ENCODE results near the gene TIMM17A.
"Not testable (repeated sequence)": the region's sequence is repeated elsewhere in the genome, so short reads cannot be mapped to it uniquely, and the experiment has no call there.

The TIMM17A gene

GRCh38 chr1:202018468-202019234 is 63.3 kb downstream of the TIMM17A start:
- H3K9ac ChIP-seq (ENCODE audit: low read depth, low read length) = no peak overlapping the region
- no peaks in the 10 kb centered on the region for H4K20me1 ChIP-seq (ENCODE audit: insufficient read depth, low read length)
- no peaks in the 10 kb centered on the region for H3K9me3 ChIP-seq (ENCODE audit: insufficient read depth, low read length, severe bottlenecking)
- no peak overlapping the region for H3K4me2 ChIP-seq (ENCODE audit: insufficient read depth, low read length)
- no peak overlapping the region for H2AFZ ChIP-seq (ENCODE audit: low read depth, low read length)
- ATAC-seq (ENCODE audit: insufficient read depth, low read depth) (no peak), DNase-seq (no peak)
- TF ChIP-seq CTCF (IDR thresholded peaks at IDR 0.05; ENCODE audit: borderline replicate concordance, extremely low read depth, low read length, poor library complexity, severe bottlenecking) (no peak), EZH2 (IDR thresholded peaks at IDR 0.05; ENCODE audit: borderline replicate concordance, low read depth, low read length, severe bottlenecking) (no peak)
- no peaks in the 10 kb centered on the region for H3K36me3 ChIP-seq (ENCODE audit: insufficient read depth, low read length)
- H3K79me2 ChIP-seq (ENCODE audit: insufficient read depth, low read length) = no peaks in the 10 kb centered on the region
- no peaks in the 10 kb centered on the region for H3K4me1 ChIP-seq (ENCODE audit: insufficient read depth, low read length)
- H3K4me3 ChIP-seq (ENCODE audit: low read depth in 1 of 2, low read length in 2 of 2) = no peak overlapping the region
- H3K27ac ChIP-seq (ENCODE audit: low read length) = no peak overlapping the region
- peaks cover 8% of the 10 kb centered on the region for H3K27me3 ChIP-seq (ENCODE audit: insufficient read depth, low read length, poor library complexity)

GRCh38 chr1:202019235-202019558 is 63.9 kb downstream of the TIMM17A start:
- ATAC-seq (ENCODE audit: insufficient read depth, low read depth); H3K27me3 ChIP-seq (ENCODE audit: insufficient read depth, low read length, poor library complexity); H3K27ac ChIP-seq (ENCODE audit: low read length); DNase-seq; H3K36me3 ChIP-seq (ENCODE audit: insufficient read depth, low read length); H4K20me1 ChIP-seq (ENCODE audit: insufficient read depth, low read length); H2AFZ ChIP-seq (ENCODE audit: low read depth, low read length); H3K9ac ChIP-seq (ENCODE audit: low read depth, low read length); H3K4me2 ChIP-seq (ENCODE audit: insufficient read depth, low read length); H3K9me3 ChIP-seq (ENCODE audit: insufficient read depth, low read length, severe bottlenecking); H3K79me2 ChIP-seq (ENCODE audit: insufficient read depth, low read length); H3K4me1 ChIP-seq (ENCODE audit: insufficient read depth, low read length); H3K4me3 ChIP-seq (ENCODE audit: low read depth in 1 of 2, low read length in 2 of 2): not testable (repeated sequence)
